KOPT-K1 (cell line): ENCODE data around the gene CADPS2.

ENCODE experiments used
- H3K27ac ChIP-seq: fragments of 200-600 bp; sonication (generic); 2 replicates; pipeline ENCODE4 v1.5.1; 2016; ENCODE audit warnings: antibody characterized with exemption, mild to moderate bottlenecking, low read depth, low read length; ENCODE audit not compliant: poor library complexity, severe bottlenecking
- H3K36me3 ChIP-seq: fragments of 200-600 bp; sonication (generic); 2 replicates; pipeline ENCODE4 v1.5.1; 2017; ENCODE audit warnings: antibody characterized with exemption, mild to moderate bottlenecking, low read length, moderate library complexity; ENCODE audit not compliant: insufficient read depth
- H3K9me3 ChIP-seq: fragments of 200-600 bp; sonication (generic); 2 replicates; pipeline ENCODE4 v1.5.1; 2017; ENCODE audit warnings: antibody characterized with exemption, low read length, mild to moderate bottlenecking; ENCODE audit not compliant: insufficient read depth, poor library complexity, severe bottlenecking

The CADPS2 gene

DNA sequence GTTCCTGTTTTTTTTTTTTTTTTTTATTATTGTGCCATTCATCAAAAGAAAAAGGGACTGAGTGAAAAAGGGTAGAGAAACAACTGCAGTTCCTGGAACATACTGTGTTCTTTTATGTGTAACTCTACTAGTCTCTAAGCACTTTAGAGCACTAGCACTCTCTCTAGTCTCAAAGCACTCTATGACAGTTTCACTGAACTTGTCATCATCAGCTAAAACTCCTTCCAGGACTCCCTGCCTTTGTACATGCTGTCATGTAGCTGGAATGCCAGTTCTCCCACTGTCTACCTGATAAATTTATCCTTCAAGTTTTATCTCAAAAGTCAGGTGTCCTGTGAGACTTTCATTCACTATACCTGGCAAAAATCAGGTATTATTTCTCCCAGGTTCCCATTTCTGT lies 333.5 kb downstream of the CADPS2 start:
- Histone ChIP-seq H3K27ac (no peak overlapping the region), H3K36me3 (no peaks in the 10 kb centered on the region), H3K9me3 (no peaks in the 10 kb centered on the region)

DNA sequence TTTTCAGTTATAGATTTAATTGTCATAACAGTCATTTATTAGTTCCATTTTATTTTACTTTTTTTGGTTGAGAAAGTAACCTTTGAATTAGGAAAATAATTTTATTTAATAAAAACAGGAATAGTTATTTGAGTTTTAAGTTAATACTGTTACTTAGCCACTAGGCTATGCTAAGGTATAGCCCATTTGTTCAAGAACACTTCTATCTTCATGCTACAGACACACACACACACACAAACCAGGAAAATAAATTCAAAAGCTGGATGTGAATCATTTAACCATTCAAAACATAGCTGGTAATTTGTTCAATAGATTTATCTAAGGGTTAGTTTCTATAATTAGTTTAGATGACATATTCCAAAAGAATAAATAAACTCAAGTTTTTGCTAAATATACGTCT lies 335.7 kb downstream of the CADPS2 start:
- H3K36me3 ChIP-seq = no peaks in the 10 kb centered on the region
- H3K9me3 ChIP-seq = no peaks in the 10 kb centered on the region
- no peak overlapping the region for H3K27ac ChIP-seq

DNA sequence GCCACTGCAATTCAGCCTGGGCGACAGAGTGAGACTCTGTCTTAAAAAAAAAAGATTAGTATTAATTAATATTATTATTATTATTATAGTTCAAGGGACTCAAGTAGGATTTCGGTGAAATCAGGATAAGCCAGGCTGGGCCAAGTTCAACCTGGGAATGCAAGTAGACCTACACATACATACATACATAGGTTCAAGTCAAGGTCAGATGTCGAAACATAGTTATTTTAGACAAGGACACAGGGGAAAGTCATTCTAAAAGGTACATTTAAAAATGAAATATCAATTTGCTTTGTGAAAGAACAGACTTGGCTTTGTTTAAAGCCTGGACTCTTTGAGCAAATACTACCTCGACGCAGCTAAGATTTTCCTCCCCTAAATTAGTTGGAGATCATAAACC lies 336.7 kb downstream of the CADPS2 start:
- H3K9me3 ChIP-seq = no peaks in the 10 kb centered on the region
- no peaks in the 10 kb centered on the region for H3K36me3 ChIP-seq
- no peak overlapping the region for H3K27ac ChIP-seq

DNA sequence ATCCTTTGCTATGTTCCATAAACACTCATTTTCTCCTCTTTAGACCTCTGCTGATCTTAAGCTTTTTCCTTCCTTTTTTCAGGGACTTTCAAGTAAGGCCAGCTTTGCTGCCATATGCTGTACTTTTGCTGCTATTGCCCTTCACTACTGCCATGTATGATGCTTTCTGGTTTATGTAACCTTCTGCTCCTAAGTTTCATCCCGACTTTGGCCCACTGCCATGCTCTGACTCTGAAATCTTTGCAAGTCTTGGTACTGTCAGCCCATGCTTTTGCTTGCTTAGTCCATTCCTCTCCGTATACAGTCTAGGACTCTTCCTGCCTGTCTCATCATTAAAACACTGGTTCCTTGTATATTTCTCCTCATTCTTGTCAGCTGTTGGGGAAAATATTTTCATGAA lies 339.8 kb downstream of the CADPS2 start:
- Histone ChIP-seq H3K36me3 (no peaks in the 10 kb centered on the region), H3K9me3 (no peaks in the 10 kb centered on the region), H3K27ac (no peak overlapping the region)

DNA sequence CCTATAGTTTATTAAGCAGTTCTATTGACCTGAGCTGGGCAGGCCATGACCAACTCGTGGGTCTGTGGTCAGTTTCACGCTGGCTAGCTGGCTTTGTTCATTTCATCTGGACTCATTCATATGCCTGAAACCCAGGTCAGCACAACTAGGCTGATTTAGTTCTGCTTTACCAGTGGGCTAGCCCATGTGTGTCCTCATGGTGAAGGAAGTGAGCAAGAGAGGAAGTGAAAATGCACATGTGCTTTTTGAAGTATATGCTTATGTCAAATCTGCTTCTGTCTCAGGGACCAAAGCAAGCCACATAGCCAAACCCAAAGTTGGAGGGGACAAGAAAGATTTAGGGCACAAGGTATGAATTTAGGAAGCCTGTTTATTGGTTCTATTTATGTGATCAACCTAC lies 341.8 kb downstream of the CADPS2 start:
- H3K36me3 ChIP-seq = no peaks in the 10 kb centered on the region
- H3K27ac ChIP-seq = no peak overlapping the region
- no peaks in the 10 kb centered on the region for H3K9me3 ChIP-seq

DNA sequence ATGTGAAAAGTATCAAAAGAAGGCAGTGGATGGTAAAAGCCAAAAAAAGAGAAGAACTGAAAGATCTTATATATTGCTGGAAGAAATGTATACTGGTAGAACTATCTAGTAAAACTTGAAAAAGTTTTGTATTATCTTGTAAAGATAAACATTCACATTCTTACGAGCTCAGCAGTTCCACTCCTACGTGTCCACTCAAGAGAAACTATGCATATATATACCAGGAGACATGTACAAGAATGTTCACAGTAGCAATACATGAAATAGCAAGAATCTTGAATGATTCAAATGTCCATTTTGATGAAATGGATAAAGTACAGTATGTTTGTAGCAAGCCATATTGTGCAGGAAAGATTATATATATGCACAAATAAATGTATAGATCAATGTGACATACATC lies 342.4 kb downstream of the CADPS2 start:
- Histone ChIP-seq H3K36me3 (no peaks in the 10 kb centered on the region), H3K27ac (no peak overlapping the region), H3K9me3 (no peaks in the 10 kb centered on the region)

DNA sequence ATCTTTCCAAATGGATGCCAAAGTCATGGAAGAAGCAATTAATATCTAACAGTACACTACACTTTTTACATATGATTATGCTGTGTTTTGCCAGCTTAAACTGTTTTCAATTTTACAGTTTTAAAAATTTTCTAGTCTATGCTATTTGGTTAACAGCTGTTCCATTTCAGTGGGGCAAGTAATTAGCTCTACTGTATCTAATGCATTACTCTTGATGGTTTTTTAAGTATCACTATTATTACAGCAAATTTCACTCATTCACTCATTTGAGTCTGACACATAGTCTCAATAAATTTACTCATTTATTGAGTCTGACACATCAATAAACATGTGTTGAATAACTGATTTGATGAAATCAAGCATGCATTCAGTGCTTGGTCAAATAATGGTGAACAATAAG lies 343.1 kb downstream of the CADPS2 start:
- Histone ChIP-seq H3K36me3 (no peaks in the 10 kb centered on the region), H3K27ac (no peak overlapping the region), H3K9me3 (no peaks in the 10 kb centered on the region)

DNA sequence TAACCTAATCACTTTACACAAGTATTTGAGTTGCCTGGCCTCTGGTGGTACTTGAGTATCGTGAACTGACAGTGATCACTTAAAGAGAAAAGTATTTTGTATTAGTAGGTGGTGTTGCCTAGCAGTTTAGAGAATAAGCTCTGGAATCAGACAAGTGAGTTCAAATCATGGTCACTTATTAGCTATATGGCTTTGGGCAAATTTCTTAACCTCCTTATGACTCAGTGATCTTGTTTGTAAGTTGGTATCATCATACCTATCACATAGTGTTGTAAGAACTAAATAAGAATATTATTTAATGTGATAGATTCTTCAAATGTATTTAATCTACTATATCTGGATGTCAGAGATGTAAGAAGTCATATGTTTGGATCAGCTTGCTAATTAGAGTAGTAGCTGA lies 351.2 kb downstream of the CADPS2 start:
- no peaks in the 10 kb centered on the region for H3K36me3 ChIP-seq
- no peak overlapping the region for H3K27ac ChIP-seq
- no peaks in the 10 kb centered on the region for H3K9me3 ChIP-seq

DNA sequence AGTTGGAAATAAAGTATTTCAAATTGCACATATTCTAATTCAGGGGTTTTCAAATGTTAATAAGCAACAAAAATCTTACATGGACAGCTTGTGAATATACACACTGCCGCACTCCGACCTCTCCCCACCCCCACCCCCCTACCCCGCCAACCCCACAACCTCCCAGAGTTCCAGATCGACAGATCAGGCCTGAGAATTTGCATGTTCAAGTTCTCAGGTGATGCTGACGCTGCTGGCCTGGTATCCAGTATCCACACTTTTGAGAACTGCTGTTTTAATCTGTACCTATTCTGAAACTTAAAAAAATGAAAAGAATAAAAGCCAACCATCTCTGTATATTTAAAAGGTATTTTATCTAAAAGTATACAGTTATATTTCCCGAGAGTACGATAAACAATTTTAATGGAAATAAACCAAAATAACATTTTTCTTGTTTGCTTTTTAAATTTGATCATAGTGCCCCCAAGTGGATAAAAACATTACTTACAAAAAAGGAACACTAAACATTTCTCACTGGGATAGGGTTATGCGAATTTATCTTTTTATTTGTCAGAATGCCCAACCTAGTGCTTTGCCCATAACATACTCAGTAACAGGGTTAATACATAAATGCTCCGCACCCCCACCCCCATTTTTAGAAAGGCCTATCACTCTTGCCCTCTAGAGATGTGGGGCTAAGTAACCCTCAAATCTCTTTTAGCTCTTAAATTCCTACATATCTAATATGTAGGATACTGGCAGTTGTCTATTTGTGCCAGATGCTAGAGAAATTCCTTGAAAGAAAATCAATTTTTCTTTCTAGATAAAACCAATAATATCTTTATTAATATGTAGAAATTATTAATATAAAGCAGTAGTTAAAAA lies 353.6 kb downstream of the CADPS2 start:
- H3K9me3 ChIP-seq = no peaks in the 10 kb centered on the region
- H3K27ac ChIP-seq = no peak overlapping the region
- H3K36me3 ChIP-seq = no peaks in the 10 kb centered on the region

DNA sequence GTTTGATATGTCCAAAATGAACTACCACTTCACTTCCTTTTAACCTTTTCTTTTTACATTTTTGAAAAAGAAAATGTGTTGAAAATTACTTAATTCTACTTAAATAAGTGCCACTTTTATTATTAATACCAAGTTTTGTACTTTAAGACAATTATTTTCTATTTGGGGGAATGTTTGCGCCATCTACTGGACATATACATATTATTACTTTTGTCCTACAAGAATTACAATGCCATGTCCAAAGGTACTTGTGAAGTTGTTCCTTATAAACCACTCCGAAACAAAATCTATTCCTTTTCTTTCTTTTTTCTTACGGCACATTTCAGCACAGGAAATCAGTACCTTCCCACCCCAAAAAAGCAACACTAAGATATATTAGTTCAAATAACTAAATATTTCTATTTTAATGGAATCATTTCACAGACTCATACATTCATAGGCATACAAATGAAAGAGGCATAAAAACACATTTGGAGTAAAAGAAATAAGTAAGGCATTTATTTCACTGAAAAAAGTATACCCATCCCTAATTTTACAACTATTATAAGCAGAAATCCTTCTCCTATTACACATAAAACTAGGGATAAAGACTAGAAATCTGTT lies 357.3 kb downstream of the CADPS2 start:
- Histone ChIP-seq H3K36me3 (no peaks in the 10 kb centered on the region), H3K27ac (no peak overlapping the region), H3K9me3 (no peaks in the 10 kb centered on the region)

DNA sequence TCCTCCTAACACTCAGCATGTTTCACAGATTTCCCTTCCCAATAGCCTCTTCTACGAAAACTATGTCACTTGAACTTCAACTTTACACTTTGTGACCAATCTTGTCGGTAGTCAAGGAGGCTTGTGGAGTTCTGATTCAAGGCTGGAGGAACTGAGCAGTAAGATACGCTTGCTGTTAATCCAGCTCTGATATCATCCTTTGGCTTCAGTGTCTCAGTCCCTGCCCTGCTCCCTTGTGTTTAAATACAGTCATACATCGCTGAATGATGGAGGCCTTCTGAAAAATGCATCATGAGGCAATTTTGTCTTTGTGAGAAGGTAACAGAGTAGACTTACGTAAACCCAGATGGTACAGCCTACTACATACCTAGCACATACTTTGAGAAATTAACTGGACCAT lies 360.9 kb downstream of the CADPS2 start:
- no peaks in the 10 kb centered on the region for H3K36me3 ChIP-seq
- H3K27ac ChIP-seq = no peak overlapping the region
- no peaks in the 10 kb centered on the region for H3K9me3 ChIP-seq

DNA sequence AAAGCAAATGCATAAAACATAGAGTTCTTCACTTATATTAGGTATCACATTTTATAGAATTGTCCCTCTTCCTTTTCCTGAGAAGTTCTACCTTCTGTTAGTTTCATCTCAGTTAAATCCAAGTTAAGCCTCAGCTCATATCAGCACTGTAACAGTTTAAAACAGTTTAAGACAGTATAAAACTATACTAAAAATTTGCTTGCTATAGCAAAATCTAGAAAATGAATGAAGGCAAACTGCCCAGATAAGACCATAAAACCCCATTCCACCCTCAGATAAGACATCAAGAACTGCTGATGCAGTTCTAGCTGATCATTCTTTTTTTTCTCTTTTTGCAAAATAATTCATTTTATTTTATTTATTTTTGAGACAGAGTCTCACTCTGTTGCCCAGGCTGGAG lies 364.5 kb downstream of the CADPS2 start:
- H3K9me3 ChIP-seq = no peaks in the 10 kb centered on the region
- H3K36me3 ChIP-seq = no peaks in the 10 kb centered on the region
- no peak overlapping the region for H3K27ac ChIP-seq

DNA sequence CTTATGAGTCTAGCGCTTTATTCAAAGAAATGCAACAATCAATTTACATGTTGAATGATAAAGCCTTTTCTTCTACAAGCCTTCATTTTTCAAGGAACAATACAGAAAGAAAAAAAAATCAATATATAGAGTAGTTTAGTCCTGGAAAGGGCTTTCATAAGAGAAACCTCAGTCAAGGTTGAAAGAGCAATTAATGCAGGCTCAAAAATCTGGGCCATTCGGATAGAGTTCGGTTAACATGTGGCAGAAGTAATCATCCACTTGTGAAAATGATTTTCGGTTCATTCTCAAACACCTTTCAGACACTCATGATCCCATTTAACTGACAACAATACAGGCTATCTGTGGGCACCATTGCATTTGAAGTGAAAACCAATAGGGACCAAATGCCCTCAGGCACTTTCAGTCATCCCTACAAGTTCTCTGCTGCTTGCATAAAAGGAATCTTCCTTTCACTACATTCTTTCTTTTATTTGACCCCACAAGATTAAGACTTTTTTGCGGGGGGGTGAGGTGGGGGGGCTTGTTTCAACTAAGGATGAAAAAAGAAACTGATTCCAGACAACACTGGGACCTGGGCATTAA lies 365.2 kb downstream of the CADPS2 start:
- Histone ChIP-seq H3K9me3 (no peaks in the 10 kb centered on the region), H3K27ac (no peak overlapping the region), H3K36me3 (no peaks in the 10 kb centered on the region)

DNA sequence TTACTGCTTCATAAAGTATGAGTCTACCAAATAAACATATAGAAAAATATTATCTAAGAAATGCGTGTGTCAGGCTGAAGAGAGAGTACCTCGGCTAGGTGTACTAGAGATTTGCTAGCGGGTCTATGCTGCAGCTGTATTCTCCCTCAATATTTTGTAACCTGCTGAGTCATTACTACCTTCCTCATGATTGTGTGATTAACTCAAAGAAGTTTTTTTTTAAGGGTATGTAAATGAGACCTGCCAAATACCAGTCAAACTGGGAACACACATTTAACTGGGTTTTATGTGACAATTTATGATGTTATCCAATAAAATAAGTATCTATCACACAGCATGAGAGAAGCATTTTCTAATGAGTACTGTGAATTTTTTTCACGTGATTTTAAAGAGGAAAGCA lies 367.8 kb downstream of the CADPS2 start:
- Histone ChIP-seq H3K9me3 (no peaks in the 10 kb centered on the region), H3K27ac (no peak overlapping the region), H3K36me3 (no peaks in the 10 kb centered on the region)

DNA sequence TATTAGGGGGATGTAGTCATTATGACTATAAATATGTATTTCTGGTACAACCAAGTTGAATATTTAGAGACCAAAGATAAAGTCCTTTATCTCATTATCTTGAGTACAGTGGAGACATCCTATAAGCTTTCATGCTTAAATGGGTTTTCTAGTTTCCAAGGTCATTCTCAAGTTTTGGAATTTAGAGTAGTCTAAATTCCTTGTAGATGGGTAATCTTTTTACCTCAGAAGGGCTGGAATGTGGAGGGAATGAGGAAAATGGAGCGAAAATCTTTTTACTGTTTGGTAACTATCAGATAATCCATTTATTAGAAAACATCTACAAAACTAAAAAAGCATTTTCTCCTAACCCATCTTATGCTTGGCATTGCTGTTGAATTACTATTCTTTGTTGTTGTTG lies 368.7 kb downstream of the CADPS2 start:
- Histone ChIP-seq H3K9me3 (no peaks in the 10 kb centered on the region), H3K36me3 (no peaks in the 10 kb centered on the region), H3K27ac (no peak overlapping the region)

DNA sequence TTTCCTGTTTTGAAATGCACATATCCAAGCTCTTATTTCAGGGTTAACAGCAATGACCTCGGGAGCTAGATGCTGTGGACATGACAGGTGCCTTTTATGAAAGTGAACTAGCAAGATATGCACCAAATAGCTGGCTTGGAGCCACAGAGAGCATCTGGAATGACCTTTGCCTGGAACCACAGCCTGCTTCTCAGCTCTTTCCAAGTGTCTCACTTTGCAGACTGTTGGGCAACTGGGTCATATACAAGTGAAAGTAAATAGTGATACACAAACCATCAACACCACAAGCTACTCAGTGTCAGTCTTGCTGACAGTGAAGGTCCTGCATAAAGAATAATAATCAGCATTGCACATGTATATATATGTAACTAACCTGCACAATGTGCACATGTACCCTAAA lies 370.9 kb downstream of the CADPS2 start:
- Histone ChIP-seq H3K27ac (no peak overlapping the region), H3K36me3 (no peaks in the 10 kb centered on the region)

More for the DNA sequence above, 370.9 kb downstream of the CADPS2 start:
- no peaks in the 10 kb centered on the region for H3K9me3 ChIP-seq
